Endothelial cell of umbilical vein (primary cell): ENCODE data around the gene TSTD1. TPM values are rescaled to one million over a fixed set of nuclear protein-coding genes. Genes with fewer than 3 reads are reported as not detected.

Experiments
- BruUV-seq: library from RNA; stranded (reverse); fragments of 400-500 nt; replicated peaks from 2 replicates; lab custom pipeline; 2021; lab: Mats Ljungman, UMichigan
- CTCF ChIA-PET: fragments of 300-600, 350-600 bp; sonication (Branson Sonifier 250); formaldehyde crosslinking; loops from one replicate; lab custom pipeline; 2021; ENCODE audit warnings: antibody characterized with exemption, inconsistent platforms; lab: Charles Lee
- POLR2A ChIA-PET: fragments of 300-600, 350-600 bp; sonication (Branson Sonifier 250); formaldehyde crosslinking; loops from one replicate; lab custom pipeline; 2021; ENCODE audit warnings: antibody characterized with exemption, inconsistent platforms; lab: Charles Lee
- DNase-seq: peaks from one replicate; pipeline ENCODE4 v3.0.0-alpha.2; 2011; ENCODE audit warnings: low read depth, low spot score
- FAIRE-seq: peaks from 2 replicates; lab custom pipeline; 2011; peaks lifted over from hg19 to GRCh38; lab: Jason Lieb, UNC
- H2AFZ ChIP-seq: 2 replicates; pipeline ENCODE4 v1.6.0; 2012; ENCODE audit warnings: low read depth, low read length, control low read depth, inconsistent platforms
- H3K27ac ChIP-seq: 2 replicates; pipeline ENCODE4 v1.5.1; 2011; ENCODE audit warnings: low read depth, mild to moderate bottlenecking, control low read depth, low read length, moderate library complexity; ENCODE audit not compliant: insufficient read depth
- H3K27me3 ChIP-seq, 2 experiments: 2 replicates each; pipeline versions ENCODE4 v1.6.0 to v1.6.1; 2011; ENCODE audit warnings: low read length in 2 of 2, mixed read lengths in 1 of 2; ENCODE audit not compliant: control insufficient read depth in 2 of 2, insufficient read depth in 2 of 2
- H3K36me3 ChIP-seq, 2 experiments: 2 replicates in 1 of 2; 3 replicates in 1 of 2; pipeline ENCODE4 v1.5.1; 2011; ENCODE audit warnings: low read length in 2 of 2, mild to moderate bottlenecking in 1 of 2, moderate library complexity in 1 of 2; ENCODE audit not compliant: control insufficient read depth in 2 of 2, insufficient read depth in 2 of 2; ENCODE audit errors: extremely low read depth in 1 of 2
- H3K4me1 ChIP-seq: 3 replicates; pipeline ENCODE4 v1.5.1; 2011; ENCODE audit warnings: mild to moderate bottlenecking, low read length; ENCODE audit not compliant: control insufficient read depth, insufficient read depth; ENCODE audit errors: extremely low read depth
- H3K4me2 ChIP-seq: 2 replicates; pipeline ENCODE4 v1.6.1; 2011; ENCODE audit warnings: low read length, control low read depth, mixed read lengths; ENCODE audit not compliant: insufficient read depth
- H3K4me3 ChIP-seq, 3 experiments: fragments of 200-600 bp in 1 of 3; sonication (generic), shearing (Covaris generic) in 1 of 3; replicated peaks in 1 of 3; 2 replicates each; pipeline ENCODE4 v1.5.1; 2011 to 2016; ENCODE audit warnings: control low read depth in 3 of 3, low read length in 3 of 3, mild to moderate bottlenecking in 2 of 3, inconsistent platforms in 1 of 3, low read depth in 1 of 3, moderate library complexity in 1 of 3; ENCODE audit not compliant: insufficient read depth in 1 of 3
- H3K79me2 ChIP-seq: 2 replicates; pipeline ENCODE4 v1.6.0; 2012; ENCODE audit warnings: low read length, inconsistent platforms; ENCODE audit not compliant: control insufficient read depth, insufficient read depth
- H3K9ac ChIP-seq: replicated peaks from 2 replicates; pipeline ENCODE3; 2011; ENCODE audit warnings: low read length, control low read depth; ENCODE audit not compliant: insufficient read depth; ENCODE audit errors: extremely low read depth
- H3K9me1 ChIP-seq: replicated peaks from 3 replicates; pipeline ENCODE4 v1.6.0; 2011; ENCODE audit warnings: mild to moderate bottlenecking, low read length; ENCODE audit not compliant: control insufficient read depth, insufficient read depth; ENCODE audit errors: extremely low read depth
- H3K9me3 ChIP-seq: replicated peaks from 2 replicates; pipeline ENCODE4 v1.5.1; 2012; ENCODE audit warnings: low read length, inconsistent platforms; ENCODE audit not compliant: control insufficient read depth, insufficient read depth
- H4K20me1 ChIP-seq: replicated peaks from 2 replicates; pipeline ENCODE3; 2011; ENCODE audit warnings: mild to moderate bottlenecking, low read length; ENCODE audit not compliant: control insufficient read depth, insufficient read depth; ENCODE audit errors: extremely low read depth
- CTCF ChIP-seq, 2 donors: IDR thresholded peaks; 1 replicate in 1 of 2; 2 replicates in 1 of 2; pipeline ENCODE4 v1.5.1; 2011; ENCODE audit warnings: low read length in 2 of 2, mild to moderate bottlenecking in 2 of 2, moderate library complexity in 2 of 2, control low read depth in 1 of 2, inconsistent platforms in 1 of 2, low read depth in 1 of 2; ENCODE audit not compliant: insufficient read depth in 1 of 2; ENCODE audit errors: extremely low read depth in 1 of 2
- EZH2 ChIP-seq: IDR thresholded peaks from 2 replicates; pipeline ENCODE4 v1.6.1; 2012; ENCODE audit warnings: borderline replicate concordance, low read depth, mild to moderate bottlenecking, moderate library complexity, low read length, inconsistent platforms; ENCODE audit not compliant: severe bottlenecking
- FOS ChIP-seq: IDR thresholded peaks from 2 replicates; pipeline ENCODE4 v1.6.1; 2011; ENCODE audit warnings: mild to moderate bottlenecking, low read length, moderate library complexity, borderline replicate concordance; ENCODE audit not compliant: insufficient read depth
- GATA2 ChIP-seq: IDR thresholded peaks from 2 replicates; pipeline ENCODE4 v1.7.0; 2011; ENCODE audit warnings: low read depth, mild to moderate bottlenecking, moderate library complexity, mixed read lengths, low read length; ENCODE audit not compliant: insufficient read length, insufficient read depth
- JUN ChIP-seq: IDR thresholded peaks from 2 replicates; pipeline ENCODE4 v1.6.1; 2011; ENCODE audit warnings: borderline replicate concordance, low read depth; ENCODE audit not compliant: insufficient read length, insufficient read depth
- MAX ChIP-seq: IDR thresholded peaks from 2 replicates; pipeline ENCODE4 v1.6.1; 2011; ENCODE audit not compliant: insufficient read depth, insufficient read length
- MYC ChIP-seq: IDR thresholded peaks from one replicate; pipeline ENCODE4 v1.6.1; 2011; ENCODE audit warnings: mild to moderate bottlenecking, low read depth, low read length
- POLR2A ChIP-seq: IDR thresholded peaks from 2 replicates; pipeline ENCODE4 v1.6.1; 2012; ENCODE audit warnings: low read depth, mild to moderate bottlenecking, control low read depth, low read length
- POLR2AphosphoS5 ChIP-seq: IDR thresholded peaks from 2 replicates; pipeline ENCODE4 v1.6.1; 2012; ENCODE audit warnings: low read depth, mild to moderate bottlenecking, control low read depth, low read length, moderate library complexity; ENCODE audit not compliant: insufficient read depth
- dilution Hi-C: fragments of 300-500 bp; cut with MboI; formaldehyde crosslinking; loops from one replicate; pipeline ENCODE4 v1.15.0; 2019; ENCODE audit warnings: low sequenced_read_pairs; ENCODE audit not compliant: extremely low pct_ligation_motif_present
- intact Hi-C: fragments of 100-400 bp; cut with micrococcal nuclease; formaldehyde crosslinking; loops from one replicate; pipeline ENCODE4 v1.10.0; 2022
- polyA plus RNA-seq, 4 experiments: library from polyadenylated mRNA; depleted of rRNA in 3 of 4; stranded (reverse) in 3 of 4; unstranded in 1 of 4; fragments of >200 nt; gene quantifications; 2 replicates each; pipeline versions ENCODE4 v1.2.1 to v1.2.3, GENCODE V29; 2011 to 2012; ENCODE audit warnings: missing spikeins in 1 of 4
- total RNA-seq: library from RNA; stranded (reverse); gene quantifications from 2 replicates; pipeline ENCODE4 v1.2.3, GENCODE V29; 2021

Gene TSTD1
- total and polyA plus RNA-seq, 2 donors (not counting 3 experiments of a cell fraction or from before 2014, with no cell fraction given) = 8.9 to 39.1 TPM

- no peaks in the 10 kb centered on the region for H4K20me1 ChIP-seq
- POLR2A ChIA-PET = no interaction called here
- no peaks in the 10 kb centered on the region for H3K9me3 ChIP-seq
- H3K4me2 ChIP-seq = peak overlapping the region; percentile 53
- no peak overlapping the region for H3K27ac ChIP-seq
- no TSS peak for BruUV-seq
- intact Hi-C loops (no loop called here), dilution Hi-C loops (no loop called here)
- CTCF ChIA-PET = interaction anchor here (1.8 to 11.0 kb wide), 4 partner anchors 43 to 101 kb away, joined by 4 to 181 read pairs (median 8); no protein-coding TSS in a partner anchor
- DNase-seq (no peak), FAIRE-seq (no peak)
- H3K9ac ChIP-seq = no peak overlapping the region
- no peak overlapping the region for H2AFZ ChIP-seq
- H3K4me3 ChIP-seq = peak overlapping the region in 2 of 3 experiments; percentile 46 to 50
- no peak for TF ChIP-seq POLR2A
- no peak for TF ChIP-seq MYC
- TF ChIP-seq CTCF (IDR thresholded peaks at IDR 0.05; ENCODE audit: extremely low read depth in 1 of 2, insufficient read depth in 1 of 2, low read depth in 1 of 2, low read length in 2 of 2) = no peak
- no peak for TF ChIP-seq POLR2AphosphoS5
- no peak for TF ChIP-seq EZH2
- no peak for TF ChIP-seq GATA2
- no peak for TF ChIP-seq MAX
- no peak for TF ChIP-seq JUN
- no peak for TF ChIP-seq FOS
- peaks cover 12 to 29% of the 10 kb centered on the region in 2 experiments for H3K36me3 ChIP-seq
- peaks cover 3% of the 10 kb centered on the region for H3K4me1 ChIP-seq
- H3K9me1 ChIP-seq = no peaks in the 10 kb centered on the region
- no peaks in the 10 kb centered on the region for H3K27me3 ChIP-seq
- H3K79me2 ChIP-seq = peaks cover 2% of the 10 kb centered on the region
Measured at GRCh38 chr1:161039154-161039545, 386 bp upstream of the TSTD1 start.
